Measurements from ENCODE around the gene CACNG4. TPM values are rescaled to one million over a fixed set of nuclear protein-coding genes. Genes with fewer than 3 reads are reported as not detected.

The CACNG4 gene
- total RNA-seq, 1 experiment from 2014 or later: not detected

GRCh38 chr17:66920435-66920834 lies 44.1 kb upstream of the CACNG4 start:
- no peaks in the 10 kb centered on the region for H3K27me3 ChIP-seq (ENCODE audit: insufficient read depth, low read length)
- H3K36me3 ChIP-seq (ENCODE audit: control insufficient read depth in 1 of 2, insufficient read depth in 2 of 2, low read length in 2 of 2): no peaks in the 10 kb centered on the region
- H4K20me1 ChIP-seq (ENCODE audit: insufficient read depth): no peaks in the 10 kb centered on the region
- H3K9me2 ChIP-seq (ENCODE audit: insufficient read depth): no peaks in the 10 kb centered on the region
- POLR2A ChIA-PET: no interaction called here
- no peak overlapping the region for H3K9ac ChIP-seq (ENCODE audit: low read length)
- BruUV-seq (replicated peaks): no TSS peak
- DNase-seq (ENCODE audit: low read depth, low spot score): no peak
- H3K79me2 ChIP-seq (ENCODE audit: insufficient read depth, low read length): no peaks in the 10 kb centered on the region
- no peak overlapping the region for H3K4me3 ChIP-seq (replicated peaks in 1 of 2; ENCODE audit: low read depth in 1 of 2, low read length in 2 of 2)
- RAD21 ChIA-PET (ENCODE audit: low non-redundant PET in 1 of 2, low total read pairs in 2 of 2, uncharacterized antibody in 2 of 2, unreplicated experiment in 2 of 2): interaction anchor here in 1 of 2 experiments (0.6 kb wide), 1 partner anchor 12 kb away, joined by 4 read pairs; no protein-coding TSS in a partner anchor
- H3K27ac ChIP-seq (ENCODE audit: low read depth, low read length): no peak overlapping the region
- CTCF ChIA-PET: interaction anchor here (1.0 kb wide), 1 partner anchor 193 kb away, joined by 3 read pairs; no protein-coding TSS in a partner anchor
- no peak for ATAC-seq
- H2AFZ ChIP-seq (ENCODE audit: low read depth, low read length, poor library complexity, severe bottlenecking): no peak overlapping the region
- intact Hi-C loops (cut with micrococcal nuclease): no loop called here
- no peaks in the 10 kb centered on the region for H3K9me3 ChIP-seq (ENCODE audit: control insufficient read depth in 1 of 2, insufficient read depth in 1 of 2, low read depth in 1 of 2, low read length in 2 of 2)
- peaks cover 0 to 3% of the 10 kb centered on the region in 2 experiments; a peak in 2 of 4 replicates for H3K4me1 ChIP-seq (ENCODE audit: control insufficient read depth in 1 of 2, insufficient read depth in 2 of 2, low read length in 2 of 2)
- no peak for TF ChIP-seq CTCF (IDR thresholded peaks at IDR 0.05 in 2 of 3, conservative IDR thresholded peaks at IDR 0.05 in 1 of 3; ENCODE audit: borderline replicate concordance in 1 of 3, insufficient read depth in 1 of 3, low read depth in 2 of 3, low read length in 2 of 3)
- no peak overlapping the region for H3K4me2 ChIP-seq (ENCODE audit: low read length)

GRCh38 chr17:66920950-66921349 lies 43.6 kb upstream of the CACNG4 start:
- intact Hi-C loops (cut with micrococcal nuclease): no loop called here
- DNase-seq (ENCODE audit: low read depth, low spot score) (no peak), ATAC-seq (no peak)
- Histone ChIP-seq H4K20me1 (ENCODE audit: insufficient read depth) (no peaks in the 10 kb centered on the region), H3K27me3 (ENCODE audit: insufficient read depth, low read length) (no peaks in the 10 kb centered on the region), H3K27ac (ENCODE audit: low read depth, low read length) (no peak overlapping the region), H3K9me3 (ENCODE audit: control insufficient read depth in 1 of 2, insufficient read depth in 1 of 2, low read depth in 1 of 2, low read length in 2 of 2) (no peaks in the 10 kb centered on the region), H3K36me3 (ENCODE audit: control insufficient read depth in 1 of 2, insufficient read depth in 2 of 2, low read length in 2 of 2) (no peaks in the 10 kb centered on the region), H3K9ac (ENCODE audit: low read length) (no peak overlapping the region), H3K9me2 (ENCODE audit: insufficient read depth) (no peaks in the 10 kb centered on the region), H3K79me2 (ENCODE audit: insufficient read depth, low read length) (no peaks in the 10 kb centered on the region), H3K4me2 (ENCODE audit: low read length) (no peak overlapping the region), H3K4me1 (ENCODE audit: control insufficient read depth in 1 of 2, insufficient read depth in 2 of 2, low read length in 2 of 2) (peaks cover 0 to 3% of the 10 kb centered on the region in 2 experiments; a peak in 1 of 4 replicates), H3K4me3 (replicated peaks in 1 of 2; ENCODE audit: low read depth in 1 of 2, low read length in 2 of 2) (no peak overlapping the region), H2AFZ (ENCODE audit: low read depth, low read length, poor library complexity, severe bottlenecking) (no peak overlapping the region)
- ChIA-PET CTCF (interaction anchor here (1.0 kb wide), 1 partner anchor 193 kb away, joined by 3 read pairs; no protein-coding TSS in a partner anchor), POLR2A (no interaction called here), RAD21 (ENCODE audit: low non-redundant PET in 1 of 2, low total read pairs in 2 of 2, uncharacterized antibody in 2 of 2, unreplicated experiment in 2 of 2) (interaction anchor here in 1 of 2 experiments (0.6 kb wide), 1 partner anchor 13 kb away, joined by 4 read pairs; no protein-coding TSS in a partner anchor)
- TF ChIP-seq ELF1 (IDR thresholded peaks at IDR 0.05; ENCODE audit: borderline replicate concordance, low read depth): no peak
- no peak for TF ChIP-seq FOSL1 (IDR thresholded peaks at IDR 0.05; ENCODE audit: low read depth)
- no peak for TF ChIP-seq MAX (IDR thresholded peaks at IDR 0.05)
- no peak for TF ChIP-seq TCF7L2 (IDR thresholded peaks at IDR 0.05; ENCODE audit: borderline replicate concordance, extremely low read depth, insufficient read depth, insufficient read length)
- no peak for TF ChIP-seq ZBTB33 (IDR thresholded peaks at IDR 0.05; ENCODE audit: extremely low read depth, insufficient replicate concordance, low read length)
- TF ChIP-seq CTCF (IDR thresholded peaks at IDR 0.05 in 2 of 3, conservative IDR thresholded peaks at IDR 0.05 in 1 of 3; ENCODE audit: borderline replicate concordance in 1 of 3, insufficient read depth in 1 of 3, low read depth in 2 of 3, low read length in 2 of 3): no peak
- TF ChIP-seq SP1 (IDR thresholded peaks at IDR 0.05; ENCODE audit: low read depth): no peak
- BruUV-seq (replicated peaks): no TSS peak

Measured in HCT116 (cell line).